Esophagus squamous epithelium (tissue), 4 donors: ENCODE results near the gene NOD1.
"Not testable (repeated sequence)": the region's sequence is repeated elsewhere in the genome, so short reads cannot be mapped to it uniquely, and the experiment has no call there.

Source experiments
- POLR2A ChIP-seq, 4 donors: fragments of 450-650 bp; IDR thresholded peaks; one replicate each; pipeline ENCODE4 v1.6.1; 2017; ENCODE audit warnings: antibody characterized with exemption in 4 of 4, mild to moderate bottlenecking in 4 of 4, moderate library complexity in 3 of 4
- TF ChIP-seq, protein P1 (sequence below), 6 experiments: fragments of 450-650 bp in 4 of 6; fragments of 200-600 bp in 2 of 6; sonication (generic) in 2 of 6; IDR thresholded peaks; one replicate each; pipeline ENCODE4 v1.5.1; 2016 to 2019; ENCODE audit warnings: antibody characterized with exemption in 6 of 6, mild to moderate bottlenecking in 4 of 6, moderate library complexity in 4 of 6

DNA sequence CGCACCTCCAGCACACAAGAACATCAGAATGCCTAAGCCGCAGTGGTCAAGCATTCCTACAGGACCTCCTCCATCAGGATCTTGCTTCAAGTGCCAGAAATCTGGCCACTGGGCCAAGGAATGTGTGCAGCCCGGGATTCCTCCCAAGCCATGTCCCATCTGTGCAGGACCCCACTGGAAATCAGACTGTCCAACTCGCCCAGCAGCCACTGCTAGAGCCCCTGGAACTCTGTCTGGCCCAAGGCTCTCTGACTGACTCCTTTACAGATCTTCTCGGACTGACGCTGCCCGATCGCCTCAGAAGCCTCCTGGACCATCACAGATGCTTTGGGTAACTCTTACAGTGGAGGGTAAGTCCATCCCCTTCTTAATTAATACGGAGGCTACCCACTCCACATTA lies 2.8 kb upstream of the NOD1 start:
- TF ChIP-seq, protein P1, sequence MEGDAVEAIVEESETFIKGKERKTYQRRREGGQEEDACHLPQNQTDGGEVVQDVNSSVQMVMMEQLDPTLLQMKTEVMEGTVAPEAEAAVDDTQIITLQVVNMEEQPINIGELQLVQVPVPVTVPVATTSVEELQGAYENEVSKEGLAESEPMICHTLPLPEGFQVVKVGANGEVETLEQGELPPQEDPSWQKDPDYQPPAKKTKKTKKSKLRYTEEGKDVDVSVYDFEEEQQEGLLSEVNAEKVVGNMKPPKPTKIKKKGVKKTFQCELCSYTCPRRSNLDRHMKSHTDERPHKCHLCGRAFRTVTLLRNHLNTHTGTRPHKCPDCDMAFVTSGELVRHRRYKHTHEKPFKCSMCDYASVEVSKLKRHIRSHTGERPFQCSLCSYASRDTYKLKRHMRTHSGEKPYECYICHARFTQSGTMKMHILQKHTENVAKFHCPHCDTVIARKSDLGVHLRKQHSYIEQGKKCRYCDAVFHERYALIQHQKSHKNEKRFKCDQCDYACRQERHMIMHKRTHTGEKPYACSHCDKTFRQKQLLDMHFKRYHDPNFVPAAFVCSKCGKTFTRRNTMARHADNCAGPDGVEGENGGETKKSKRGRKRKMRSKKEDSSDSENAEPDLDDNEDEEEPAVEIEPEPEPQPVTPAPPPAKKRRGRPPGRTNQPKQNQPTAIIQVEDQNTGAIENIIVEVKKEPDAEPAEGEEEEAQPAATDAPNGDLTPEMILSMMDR (IDR thresholded peaks at IDR 0.05): not testable (repeated sequence)
- not testable (repeated sequence) for TF ChIP-seq POLR2A (IDR thresholded peaks at IDR 0.05)
